GM19240 (cell line): ENCODE data around the gene HEXIM2.
"Not testable (repeated sequence)": the region's sequence is repeated elsewhere in the genome, so short reads cannot be mapped to it uniquely, and the experiment has no call there.

Experiments used
- DNase-seq: peaks from one replicate; pipeline ENCODE4 v3.0.0; 2011; ENCODE audit warnings: low spot score; ENCODE audit not compliant: insufficient read length

Gene HEXIM2, protein sequence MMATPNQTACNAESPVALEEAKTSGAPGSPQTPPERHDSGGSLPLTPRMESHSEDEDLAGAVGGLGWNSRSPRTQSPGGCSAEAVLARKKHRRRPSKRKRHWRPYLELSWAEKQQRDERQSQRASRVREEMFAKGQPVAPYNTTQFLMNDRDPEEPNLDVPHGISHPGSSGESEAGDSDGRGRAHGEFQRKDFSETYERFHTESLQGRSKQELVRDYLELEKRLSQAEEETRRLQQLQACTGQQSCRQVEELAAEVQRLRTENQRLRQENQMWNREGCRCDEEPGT

DNA sequence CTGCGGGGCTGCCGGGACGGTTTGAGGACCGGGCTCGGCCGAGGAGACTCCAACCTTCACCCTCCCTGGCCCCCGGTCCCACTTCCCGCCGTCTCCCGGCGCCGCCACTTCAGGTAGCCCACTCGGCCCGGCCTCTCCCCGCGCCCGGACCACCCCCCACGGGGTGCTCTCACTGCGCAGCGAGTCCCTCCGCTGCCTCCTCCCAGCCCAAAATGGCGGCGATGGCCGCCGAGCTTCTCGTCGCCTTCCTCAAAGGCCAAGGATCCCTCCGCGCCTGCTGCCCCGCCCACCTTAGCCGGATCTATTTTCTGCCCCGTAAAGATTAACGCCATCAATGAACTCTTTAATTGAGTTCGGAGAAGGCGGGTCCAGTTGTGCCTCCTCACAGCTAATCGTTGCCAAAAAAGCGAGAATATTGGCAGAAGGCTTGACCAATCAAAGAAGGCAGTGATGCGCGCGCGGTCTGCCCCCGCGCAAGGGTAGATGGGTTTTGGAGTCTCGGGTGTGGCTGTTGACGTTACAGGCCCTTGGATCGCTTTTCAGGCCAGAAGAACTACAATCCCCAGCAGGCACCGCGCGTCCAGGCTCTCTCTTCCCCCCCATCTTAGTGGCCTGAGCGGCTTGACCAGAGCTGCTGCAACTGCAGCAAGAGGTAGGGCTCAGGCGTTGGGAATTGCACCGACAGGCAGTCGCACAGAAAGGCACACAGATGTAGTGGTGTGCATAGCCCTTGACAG lies at the start of gene HEXIM2:
Gene HEXIM2, plus strand, starts transcription at position 588 of the 737 bp plus-strand sequence. CDS start 919 bp downstream, outside the sequence.
- peak; percentile 84 for DNase-seq

- DNase-seq: no peak
Observed at GRCh38 chr17:45112559-45113423, 48.9 kb upstream of the HEXIM2 start.

GRCh38 chr17:45113424-45113754 lies 48.3 kb upstream of the HEXIM2 start:
- no peak for DNase-seq

DNA sequence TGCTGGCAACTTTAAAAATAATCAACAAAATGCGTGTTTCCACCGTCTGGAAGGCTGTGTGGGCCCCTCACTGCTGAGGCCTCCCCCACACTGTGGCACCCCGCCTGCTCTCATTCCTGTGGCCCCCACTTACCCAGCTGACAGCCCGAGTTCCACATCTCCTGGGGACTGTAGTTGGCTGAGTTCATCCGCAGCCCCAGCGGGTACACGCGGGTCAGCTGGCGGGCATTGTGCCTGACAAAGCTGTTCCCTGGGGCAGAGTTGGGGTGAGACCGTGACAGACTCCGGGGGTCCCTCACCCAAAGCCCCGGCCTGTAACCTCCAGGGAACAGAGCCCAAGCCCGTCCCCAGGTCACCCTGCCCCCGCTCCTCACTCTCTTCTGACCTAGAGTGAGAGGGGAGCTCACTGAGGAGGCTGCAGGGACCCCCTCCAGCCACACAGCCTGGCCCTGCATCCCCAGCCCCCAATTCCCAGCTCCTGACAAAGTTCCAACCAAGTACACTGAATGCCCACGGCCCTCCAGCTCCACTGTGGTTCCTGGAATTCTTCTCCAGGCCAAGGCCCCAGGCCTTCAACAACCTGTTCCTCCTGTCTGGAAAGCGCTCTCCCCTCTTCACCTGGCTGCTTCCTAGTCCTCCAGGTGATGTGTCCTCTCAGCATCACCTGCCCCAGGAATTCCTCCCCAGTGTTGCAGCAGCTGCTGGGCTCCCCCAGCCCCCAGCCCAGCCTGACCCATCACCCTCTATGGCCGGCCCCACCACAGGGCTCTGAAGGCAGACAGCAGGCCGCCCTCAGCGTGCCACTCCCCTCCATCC lies 47.4 kb upstream of the HEXIM2 start:
- DNase-seq: no peak

DNA sequence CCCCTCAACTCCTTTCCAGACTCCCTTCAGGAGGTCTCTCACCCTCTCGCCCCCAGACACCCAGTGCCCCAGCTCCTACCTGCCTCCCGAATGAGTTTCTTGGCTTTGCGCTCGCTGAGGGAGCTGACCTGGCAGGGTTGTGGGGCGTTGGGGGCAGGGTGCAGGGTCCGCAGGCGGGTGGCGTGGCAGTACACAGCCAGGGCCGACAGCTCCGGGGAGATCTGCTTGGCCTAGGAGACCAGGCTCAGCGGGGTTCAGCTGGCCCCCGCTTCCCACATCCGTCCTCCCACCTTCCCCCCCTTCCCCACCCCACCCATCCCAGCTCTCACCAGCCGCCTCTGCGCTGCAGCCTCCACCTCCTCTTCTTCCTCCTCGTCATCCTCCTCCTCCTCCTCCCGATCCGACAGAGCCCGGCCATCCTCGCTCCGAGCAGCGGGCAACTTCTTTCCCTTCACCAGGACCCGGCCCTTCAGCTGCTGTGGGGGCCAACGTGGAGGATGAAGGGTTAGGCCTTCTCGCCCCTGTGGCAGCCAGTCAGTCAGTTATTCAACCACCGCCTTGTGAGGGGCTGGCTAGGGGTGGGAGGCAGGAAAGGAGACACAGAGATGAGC lies 46.6 kb upstream of the HEXIM2 start:
- no peak for DNase-seq

DNA sequence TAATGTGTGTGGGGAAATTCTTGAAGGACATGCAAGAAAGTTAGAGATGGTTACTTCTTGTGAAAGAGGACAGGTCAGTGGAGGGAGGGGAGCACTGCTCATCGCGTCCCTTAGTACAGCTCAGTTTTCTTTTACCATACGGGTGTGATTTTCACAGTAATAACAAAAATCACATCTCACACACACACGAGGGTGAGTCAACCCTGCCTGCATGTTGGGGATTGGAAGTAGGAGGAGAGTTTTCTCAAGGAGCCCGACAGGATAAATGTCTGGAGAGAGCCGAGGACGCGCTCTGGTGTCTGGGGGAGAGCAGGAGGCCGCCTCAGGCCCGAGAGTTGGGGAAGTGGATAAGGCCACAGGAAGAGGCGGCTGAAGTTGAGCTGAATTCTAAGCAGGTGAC lies 45.8 kb upstream of the HEXIM2 start:
- no peak for DNase-seq

- no peak for DNase-seq
Observed at GRCh38 chr17:45116434-45117016, 45.1 kb upstream of the HEXIM2 start.

- no peak for DNase-seq
Observed at GRCh38 chr17:45117334-45117733, 44.3 kb upstream of the HEXIM2 start.

GRCh38 chr17:45117848-45118646 lies 43.6 kb upstream of the HEXIM2 start:
- DNase-seq: no peak

GRCh38 chr17:45118691-45119090 lies 43.0 kb upstream of the HEXIM2 start:
- no peak for DNase-seq

- no peak for DNase-seq
Observed at GRCh38 chr17:45119964-45120363, 41.7 kb upstream of the HEXIM2 start.

GRCh38 chr17:45120558-45120957 lies 41.1 kb upstream of the HEXIM2 start:
- DNase-seq: no peak

- DNase-seq: no peak
Observed at GRCh38 chr17:45121055-45121454, 40.6 kb upstream of the HEXIM2 start.

GRCh38 chr17:45123076-45123770 lies 38.5 kb upstream of the HEXIM2 start:
- DNase-seq: no peak

GRCh38 chr17:45123930-45124796 lies 37.5 kb upstream of the HEXIM2 start:
- no peak for DNase-seq

GRCh38 chr17:45124797-45125122 lies 36.9 kb upstream of the HEXIM2 start:
- DNase-seq: not testable (repeated sequence)

GRCh38 chr17:45125509-45125908 lies 36.2 kb upstream of the HEXIM2 start:
- no peak for DNase-seq

GRCh38 chr17:45127207-45127547 lies 34.5 kb upstream of the HEXIM2 start:
- no peak for DNase-seq
